Upper lobe of right lung (tissue), 1 donor: ENCODE data around the gene ZNF230. TPM values are rescaled to one million over a fixed set of nuclear protein-coding genes. Genes with fewer than 3 reads are reported as not detected.

ENCODE experiments used
- ATAC-seq: fragments of 200-7000 bp; cut with Tn5 transposase; one replicate; pipeline ENCODE4 v1.9.1; 2020; ENCODE audit warnings: mild to moderate bottlenecking, moderate library complexity
- DNase-seq: peaks from one replicate; pipeline ENCODE4 v3.0.0-alpha.2; 2020
- H3K27ac ChIP-seq: fragments of 200-600 bp; one replicate; pipeline ENCODE4 v1.8.0; 2022
- H3K27me3 ChIP-seq: fragments of 200-600 bp; one replicate; pipeline ENCODE4 v1.8.0; 2022; ENCODE audit warnings: mild to moderate bottlenecking
- H3K36me3 ChIP-seq: fragments of 200-600 bp; one replicate; pipeline ENCODE4 v1.8.0; 2022
- H3K4me1 ChIP-seq: fragments of 200-600 bp; one replicate; pipeline ENCODE4 v1.8.0; 2022
- H3K4me3 ChIP-seq: fragments of 200-600 bp; one replicate; pipeline ENCODE4 v1.8.0; 2022; ENCODE audit warnings: mild to moderate bottlenecking
- H3K9me3 ChIP-seq: fragments of 200-600 bp; one replicate; pipeline ENCODE4 v1.8.0; 2022
- CTCF ChIP-seq: fragments of 200-600 bp; IDR thresholded peaks from one replicate; pipeline ENCODE4 v1.8.0; 2022; ENCODE audit warnings: antibody characterized with exemption
- intact Hi-C: fragments of 100-400 bp; cut with DNase I; formaldehyde crosslinking; loops from one replicate; pipeline ENCODE4 v1.11.0; 2022
- total RNA-seq: library from RNA; stranded (reverse); fragmentation: NEBNext Ultra II Directional; extraction: Animal tissue kit (Norgen Biotek cat#: 25700); gene quantifications from one replicate; pipeline ENCODE4 v1.2.1, GENCODE V29; 2021
- donor health status: DM: no; HTN: yes; CAD: no; lungs with severe emphysema.

ZNF230 gene
- total RNA-seq, 1 donor from 2014 or later: 5.2 TPM

DNA sequence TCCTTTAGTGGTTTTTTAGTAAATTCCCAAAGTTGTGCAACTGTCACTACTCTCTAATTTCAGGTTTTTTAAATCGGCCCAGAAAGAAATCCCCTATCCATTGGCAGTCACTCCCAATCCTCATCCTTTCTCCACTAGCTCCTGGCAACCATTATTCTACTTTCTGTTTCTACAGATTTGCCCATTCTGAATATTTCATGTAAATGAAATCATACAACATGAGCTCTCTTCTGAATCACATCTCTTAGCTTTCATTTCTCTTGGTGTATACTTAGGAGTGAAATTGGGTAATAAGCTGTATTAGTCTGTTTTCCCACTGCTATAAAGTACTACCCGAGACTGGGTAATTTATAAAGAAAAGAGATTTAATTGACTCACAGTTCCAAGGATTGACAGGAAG is 39.4 kb downstream of the ZNF230 start:
- intact Hi-C loops: no loop called here
- Histone ChIP-seq H3K4me3 (no peak overlapping the region), H3K27me3 (no peaks in the 10 kb centered on the region), H3K9me3 (no peaks in the 10 kb centered on the region), H3K36me3 (no peaks in the 10 kb centered on the region), H3K4me1 (no peaks in the 10 kb centered on the region), H3K27ac (no peak overlapping the region)
- DNase-seq (no peak), ATAC-seq (no peak)
- no peak for TF ChIP-seq CTCF

GRCh38 chr19:44050740-44051649 is 48.2 kb downstream of the ZNF230 start:
- no peaks in the 10 kb centered on the region for H3K9me3 ChIP-seq
- H3K4me1 ChIP-seq: peaks cover 12% of the 10 kb centered on the region
- intact Hi-C loops: no loop called here
- no peak for TF ChIP-seq CTCF
- H3K4me3 ChIP-seq: peak overlapping the region; percentile 76
- no peak for DNase-seq
- peaks cover 5% of the 10 kb centered on the region for H3K27me3 ChIP-seq
- H3K36me3 ChIP-seq: peaks cover 6% of the 10 kb centered on the region
- peak overlapping the region; percentile 43 for H3K27ac ChIP-seq
- ATAC-seq: peak; percentile 32

- intact Hi-C loops: no loop called here
- H3K27me3 ChIP-seq: peaks cover 5% of the 10 kb centered on the region
- ATAC-seq (peak; percentile 100), DNase-seq (peak; percentile 97)
- H3K4me1 ChIP-seq: peaks cover 12% of the 10 kb centered on the region
- peaks cover 6% of the 10 kb centered on the region for H3K36me3 ChIP-seq
- H3K27ac ChIP-seq: peak within 1 kb of the TSS; percentile 79
- H3K9me3 ChIP-seq: no peaks in the 10 kb centered on the region
- H3K4me3 ChIP-seq: peak within 1 kb of the TSS; percentile 76
- TF ChIP-seq CTCF: no peak
These were observed 49.1 kb downstream of the ZNF230 start, which contains the start of gene ZNF223 for GRCh38 chr19:44051650-44052402. TSS of gene ZNF223 (plus strand) at chr19:44052036. CDS start at chr19:44055177, 3,141 bp downstream.

- Histone ChIP-seq H3K4me1 (peaks cover 10% of the 10 kb centered on the region), H3K36me3 (peaks cover 29% of the 10 kb centered on the region), H3K4me3 (no peak overlapping the region), H3K27ac (no peak overlapping the region), H3K9me3 (no peaks in the 10 kb centered on the region), H3K27me3 (no peaks in the 10 kb centered on the region)
- DNase-seq (no peak), ATAC-seq (no peak)
- TF ChIP-seq CTCF: no peak
- intact Hi-C loops: no loop called here
These were observed 53.1 kb downstream of the ZNF230 start for GRCh38 chr19:44055870-44056269.

DNA sequence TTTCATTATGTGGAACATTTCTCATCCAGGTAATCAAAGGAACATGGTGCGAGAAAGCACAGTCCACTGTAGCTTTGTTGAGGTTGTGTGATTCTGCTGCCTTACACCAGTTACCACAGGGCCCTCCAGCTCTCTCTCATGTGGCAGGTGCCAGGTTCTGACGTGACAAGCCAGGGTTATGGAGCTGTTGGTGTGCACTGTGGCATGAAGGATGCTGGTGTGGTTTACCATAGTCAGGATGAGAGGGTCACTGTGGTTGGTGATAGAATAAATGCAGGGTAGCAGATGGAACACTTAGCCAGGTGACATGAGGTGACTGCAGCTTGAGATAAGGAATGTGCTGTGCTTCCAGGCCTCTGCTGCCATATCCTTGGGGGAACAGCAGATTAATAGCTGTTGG is 56.5 kb downstream of the ZNF230 start:
- intact Hi-C loops: no loop called here
- H3K36me3 ChIP-seq: peaks cover 60% of the 10 kb centered on the region
- no peak for TF ChIP-seq CTCF
- H3K4me1 ChIP-seq: no peaks in the 10 kb centered on the region
- no peak overlapping the region for H3K27ac ChIP-seq
- ATAC-seq (no peak), DNase-seq (no peak)
- H3K4me3 ChIP-seq: no peak overlapping the region
- H3K27me3 ChIP-seq: no peaks in the 10 kb centered on the region
- peaks cover 2% of the 10 kb centered on the region for H3K9me3 ChIP-seq
